ENCODE data around the gene PAPPA2.

Gene PAPPA2

DNA sequence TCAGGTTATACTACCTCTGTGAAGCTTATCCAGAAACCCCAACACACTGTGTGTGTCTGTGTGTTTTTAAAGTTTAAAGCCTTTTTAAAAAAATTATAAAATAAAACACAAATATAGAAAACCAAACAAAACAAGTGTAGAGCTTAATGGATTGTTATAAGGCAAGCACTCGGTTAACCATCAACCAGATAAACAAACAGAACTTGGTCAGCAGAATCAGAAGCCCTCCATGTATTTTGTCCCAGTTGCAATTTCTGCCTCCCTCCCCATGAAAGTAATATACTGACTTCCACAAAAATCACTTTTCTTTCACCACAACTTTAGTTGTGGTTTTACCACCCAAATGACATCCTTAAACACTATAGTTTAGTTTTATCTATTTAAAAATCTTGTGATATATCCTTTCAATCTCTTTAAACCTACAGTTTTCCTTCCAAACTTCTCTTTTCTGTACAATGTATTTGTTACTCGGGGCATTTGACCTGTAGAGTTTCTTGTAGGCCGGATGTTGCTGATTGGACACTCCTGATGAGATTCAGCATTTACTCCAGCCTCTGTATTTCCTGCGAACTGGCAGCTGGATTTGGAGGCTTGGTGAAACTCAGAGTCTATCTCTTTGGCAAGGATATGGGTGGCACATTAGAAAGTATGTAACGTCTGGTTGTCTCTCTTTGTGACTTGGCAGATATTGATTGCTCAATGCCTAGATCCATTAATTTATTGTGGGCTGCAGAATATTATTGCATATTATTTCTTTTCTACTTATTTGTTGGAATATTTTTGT is 8.6 kb downstream of the PAPPA2 start:
- Mint-ChIP-seq H3K9me3 (no peaks in the 10 kb centered on the region), H3K4me3 (no peak overlapping the region), H3K36me3 (no peaks in the 10 kb centered on the region), H3K27me3 (peaks cover 8% of the 10 kb centered on the region), H3K4me1 (no peaks in the 10 kb centered on the region), H3K27ac (no peak overlapping the region)
- no peak for ATAC-seq

DNA sequence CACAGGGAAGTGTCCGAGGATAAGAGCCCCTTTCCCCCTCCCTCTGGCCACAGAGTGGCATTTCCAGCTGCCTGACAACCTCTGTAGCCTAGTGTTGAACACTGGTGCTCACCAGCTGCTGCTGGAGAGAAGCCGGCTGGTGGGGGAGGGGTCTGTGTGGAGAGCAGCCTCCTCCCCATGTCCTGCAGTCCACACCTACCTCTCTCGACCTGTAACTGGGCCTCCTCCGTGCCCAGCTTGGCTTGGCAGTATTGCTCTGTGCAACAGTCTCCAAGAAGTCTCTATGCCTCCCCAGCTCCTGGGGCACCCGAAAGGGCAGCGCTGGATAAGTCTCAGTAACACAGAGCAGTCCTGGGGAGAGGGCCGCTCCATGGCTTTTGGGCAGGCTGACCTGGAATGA is 17.0 kb downstream of the PAPPA2 start:
- H3K4me3 Mint-ChIP-seq: no peak overlapping the region
- peaks cover 5% of the 10 kb centered on the region for H3K9me3 Mint-ChIP-seq
- no peaks in the 10 kb centered on the region for H3K36me3 Mint-ChIP-seq
- peak; percentile 17 for ATAC-seq
- no peak overlapping the region for H3K27ac Mint-ChIP-seq
- peaks cover 8% of the 10 kb centered on the region for H3K27me3 Mint-ChIP-seq
- no peaks in the 10 kb centered on the region for H3K4me1 Mint-ChIP-seq

DNA sequence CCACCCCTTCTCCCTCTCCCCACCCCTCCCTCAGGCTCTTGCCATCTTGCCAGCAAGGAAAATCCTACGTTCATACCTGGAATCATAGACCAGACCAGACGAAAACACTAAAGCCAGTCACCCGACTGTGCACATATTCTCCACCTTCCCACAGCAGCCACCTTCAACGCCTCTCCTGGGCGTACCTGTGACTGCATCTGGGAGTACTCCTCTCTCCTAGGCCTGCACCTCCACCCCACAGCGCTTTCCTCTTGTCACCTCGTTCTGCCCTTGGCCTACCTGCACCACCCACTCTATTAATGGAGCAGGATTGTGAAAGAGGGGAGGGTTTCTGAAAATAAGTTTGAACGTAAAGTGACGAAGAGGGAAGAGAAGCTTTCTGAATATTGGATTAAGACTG is 17.8 kb downstream of the PAPPA2 start:
- no peak for ATAC-seq
- no peak overlapping the region for H3K27ac Mint-ChIP-seq
- no peaks in the 10 kb centered on the region for H3K36me3 Mint-ChIP-seq

GRCh38 chr1:176485083-176485482 is 22.1 kb downstream of the PAPPA2 start:
- H3K36me3 Mint-ChIP-seq: no peaks in the 10 kb centered on the region
- no peak overlapping the region for H3K4me3 Mint-ChIP-seq
- ATAC-seq: no peak

More for the DNA sequence above, 17.8 kb downstream of the PAPPA2 start:
- peaks cover 5% of the 10 kb centered on the region for H3K9me3 Mint-ChIP-seq
- H3K4me1 Mint-ChIP-seq: no peaks in the 10 kb centered on the region
- peaks cover 16% of the 10 kb centered on the region for H3K27me3 Mint-ChIP-seq
- no peak overlapping the region for H3K4me3 Mint-ChIP-seq

DNA sequence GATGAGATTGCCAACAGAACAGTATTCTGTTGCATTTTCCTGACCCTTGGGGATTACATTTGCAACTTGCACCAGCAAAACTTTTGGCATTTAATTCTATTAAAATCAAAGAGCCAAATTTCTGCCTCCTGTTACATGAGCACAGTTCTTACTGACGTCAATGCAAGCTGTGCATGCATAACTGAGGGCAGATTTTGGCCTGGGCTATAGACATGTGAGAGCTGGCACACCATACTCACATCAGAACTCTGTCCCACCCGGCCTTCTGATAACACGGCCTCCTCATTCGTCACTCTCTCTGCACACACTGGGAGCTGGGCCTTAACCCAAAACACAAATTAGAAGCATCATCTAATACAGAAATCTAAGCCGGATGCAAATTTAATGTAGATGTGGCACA is 31.5 kb downstream of the PAPPA2 start:
- no peaks in the 10 kb centered on the region for H3K36me3 Mint-ChIP-seq
- H3K4me1 Mint-ChIP-seq: no peaks in the 10 kb centered on the region
- ATAC-seq: no peak
- H3K9me3 Mint-ChIP-seq: no peaks in the 10 kb centered on the region
- H3K27ac Mint-ChIP-seq: no peak overlapping the region
- H3K27me3 Mint-ChIP-seq: no peaks in the 10 kb centered on the region
- H3K4me3 Mint-ChIP-seq: no peak overlapping the region

More at GRCh38 chr1:176485083-176485482, 22.1 kb downstream of the PAPPA2 start:
- H3K9me3 Mint-ChIP-seq: peaks cover 5% of the 10 kb centered on the region
- no peaks in the 10 kb centered on the region for H3K4me1 Mint-ChIP-seq
- peaks cover 27% of the 10 kb centered on the region for H3K27me3 Mint-ChIP-seq
- no peak overlapping the region for H3K27ac Mint-ChIP-seq

GRCh38 chr1:176499671-176500070 is 36.7 kb downstream of the PAPPA2 start:
- H3K4me3 Mint-ChIP-seq: no peak overlapping the region

DNA sequence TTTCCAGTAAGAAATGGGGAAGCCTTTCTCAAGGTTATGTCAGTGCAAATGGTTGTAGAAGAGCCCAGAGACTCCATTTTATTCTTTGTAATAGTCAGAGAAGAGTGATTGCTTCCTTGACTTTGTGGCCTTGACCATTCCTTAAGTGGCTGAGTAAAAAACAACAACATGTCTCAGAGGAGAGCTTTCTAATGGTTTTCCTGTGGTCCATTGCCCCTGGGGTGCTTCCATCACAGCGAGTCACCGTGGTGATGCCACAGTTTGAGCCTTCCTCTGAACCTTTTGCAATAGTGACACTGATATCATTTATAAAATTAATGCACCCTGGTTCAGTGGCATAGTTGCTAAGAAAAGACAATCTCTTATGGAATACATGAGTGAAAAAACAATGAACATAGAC is 38.6 kb downstream of the PAPPA2 start:
- Mint-ChIP-seq H3K27me3 (peaks cover 16% of the 10 kb centered on the region), H3K36me3 (no peaks in the 10 kb centered on the region), H3K4me3 (no peak overlapping the region), H3K27ac (no peak overlapping the region), H3K4me1 (no peaks in the 10 kb centered on the region), H3K9me3 (no peaks in the 10 kb centered on the region)
- ATAC-seq: no peak

More at GRCh38 chr1:176499671-176500070, 36.7 kb downstream of the PAPPA2 start:
- no peaks in the 10 kb centered on the region for H3K4me1 Mint-ChIP-seq
- ATAC-seq: no peak
- H3K27ac Mint-ChIP-seq: no peak overlapping the region
- H3K27me3 Mint-ChIP-seq: no peaks in the 10 kb centered on the region
- H3K36me3 Mint-ChIP-seq: no peaks in the 10 kb centered on the region
- H3K9me3 Mint-ChIP-seq: no peaks in the 10 kb centered on the region

DNA sequence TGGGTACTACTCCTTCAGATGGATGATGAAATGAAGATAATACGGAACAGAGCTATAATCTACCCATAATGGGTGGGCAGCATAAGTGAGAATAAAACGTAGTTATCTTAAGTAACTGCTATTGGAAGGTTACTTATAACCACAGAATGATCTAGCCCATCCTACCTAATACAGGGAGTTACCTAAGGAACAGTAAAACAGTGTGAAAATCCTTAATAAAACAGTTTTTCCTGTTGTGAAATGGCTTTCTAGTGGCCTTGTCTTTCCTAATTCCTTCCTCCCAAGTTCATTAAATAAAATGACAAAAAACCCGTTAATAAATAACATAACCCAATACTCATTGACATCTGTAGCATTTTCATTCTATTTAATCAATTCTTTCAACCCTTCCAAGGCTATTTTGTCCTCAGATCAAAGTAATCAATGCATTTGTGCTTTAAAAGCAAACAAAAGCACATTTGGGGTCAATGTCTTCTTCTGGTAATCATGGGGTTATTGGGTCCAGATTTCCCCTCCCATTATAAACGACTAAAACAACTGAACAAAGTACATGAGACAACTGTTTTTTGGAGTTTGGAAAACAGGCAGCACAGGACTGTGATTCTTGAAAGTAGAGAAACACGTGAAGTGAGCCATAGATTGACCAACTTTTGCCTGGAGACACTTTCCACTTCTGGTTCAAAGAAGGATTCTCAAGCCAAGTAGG is 42.0 kb downstream of the PAPPA2 start:
- H3K27ac Mint-ChIP-seq: no peak overlapping the region
- no peak overlapping the region for H3K4me3 Mint-ChIP-seq
- peaks cover 24% of the 10 kb centered on the region for H3K27me3 Mint-ChIP-seq
- no peak for ATAC-seq
- no peaks in the 10 kb centered on the region for H3K9me3 Mint-ChIP-seq
- H3K36me3 Mint-ChIP-seq: no peaks in the 10 kb centered on the region
- H3K4me1 Mint-ChIP-seq: no peaks in the 10 kb centered on the region

GRCh38 chr1:176512966-176513365 is 50.0 kb downstream of the PAPPA2 start:
- Mint-ChIP-seq H3K9me3 (no peaks in the 10 kb centered on the region), H3K27ac (no peak overlapping the region), H3K27me3 (no peaks in the 10 kb centered on the region), H3K4me1 (no peaks in the 10 kb centered on the region), H3K36me3 (no peaks in the 10 kb centered on the region), H3K4me3 (no peak overlapping the region)
- no peak for ATAC-seq

DNA sequence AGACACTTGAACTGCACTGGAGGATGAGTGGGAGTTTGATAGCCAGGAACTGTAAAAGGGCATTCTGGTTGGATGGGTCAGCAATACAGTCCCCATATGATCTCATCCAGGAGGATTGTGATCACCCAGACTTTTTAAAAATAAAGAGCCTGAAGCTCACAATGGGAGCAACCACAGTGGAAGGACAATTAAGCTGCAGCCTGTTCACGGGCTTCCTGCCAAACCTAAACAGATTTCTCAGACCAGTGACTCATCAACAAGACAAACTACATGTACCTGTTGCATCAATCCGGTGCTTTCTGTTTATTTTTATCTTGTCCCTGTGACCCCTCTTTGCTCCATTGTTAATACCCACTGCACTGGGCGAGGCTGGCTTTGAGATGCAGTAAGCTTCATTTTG is 52.3 kb downstream of the PAPPA2 start:
- Mint-ChIP-seq H3K9me3 (no peaks in the 10 kb centered on the region), H3K27me3 (no peaks in the 10 kb centered on the region), H3K4me1 (no peaks in the 10 kb centered on the region), H3K27ac (no peak overlapping the region), H3K36me3 (no peaks in the 10 kb centered on the region), H3K4me3 (no peak overlapping the region)
- ATAC-seq: no peak

DNA sequence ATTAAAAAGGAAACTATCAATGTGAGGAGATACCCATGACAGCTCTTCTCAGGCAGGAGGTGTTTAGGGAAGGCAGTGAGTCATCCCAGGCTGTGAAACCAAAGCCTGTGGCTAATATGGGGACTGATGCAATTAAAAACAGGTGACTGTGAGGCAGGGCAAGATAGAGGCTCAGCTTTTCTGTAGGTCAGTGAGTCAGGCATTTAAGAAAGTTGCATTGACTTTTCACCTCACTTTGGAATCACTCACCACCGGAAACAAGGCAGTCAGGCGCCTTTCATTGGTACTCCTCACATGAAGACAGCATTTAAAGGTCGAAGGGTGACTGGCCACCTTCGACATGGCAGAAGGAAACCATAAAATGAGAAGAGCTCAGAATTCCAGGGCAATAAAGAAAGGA is 54.5 kb downstream of the PAPPA2 start:
- Mint-ChIP-seq H3K4me3 (no peak overlapping the region), H3K27me3 (no peaks in the 10 kb centered on the region), H3K27ac (no peak overlapping the region), H3K36me3 (no peaks in the 10 kb centered on the region), H3K4me1 (no peaks in the 10 kb centered on the region), H3K9me3 (no peaks in the 10 kb centered on the region)
- no peak for ATAC-seq

DNA sequence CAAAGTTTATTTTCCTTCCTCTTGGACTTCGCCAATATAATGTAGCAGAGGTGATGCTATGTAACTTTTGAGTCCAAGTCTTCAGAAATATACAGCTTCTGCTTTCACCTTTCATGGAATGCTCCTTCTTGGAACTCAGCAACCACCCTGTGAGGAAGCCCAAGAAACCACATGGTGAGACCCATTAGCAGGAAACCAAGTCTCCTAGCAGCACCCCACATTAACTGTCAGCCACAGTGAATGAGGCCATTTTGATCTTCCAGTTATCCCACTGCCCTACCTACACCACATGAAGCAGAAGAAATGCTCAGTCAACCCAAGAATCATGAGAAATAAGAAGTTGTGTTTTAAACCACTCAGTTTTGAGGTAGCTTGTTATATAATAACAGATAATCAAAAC is 58.2 kb downstream of the PAPPA2 start:
- H3K36me3 Mint-ChIP-seq: no peaks in the 10 kb centered on the region
- no peak overlapping the region for H3K4me3 Mint-ChIP-seq
- no peak for ATAC-seq
- no peaks in the 10 kb centered on the region for H3K4me1 Mint-ChIP-seq
- no peaks in the 10 kb centered on the region for H3K27me3 Mint-ChIP-seq
- no peak overlapping the region for H3K27ac Mint-ChIP-seq
- H3K9me3 Mint-ChIP-seq: no peaks in the 10 kb centered on the region

DNA sequence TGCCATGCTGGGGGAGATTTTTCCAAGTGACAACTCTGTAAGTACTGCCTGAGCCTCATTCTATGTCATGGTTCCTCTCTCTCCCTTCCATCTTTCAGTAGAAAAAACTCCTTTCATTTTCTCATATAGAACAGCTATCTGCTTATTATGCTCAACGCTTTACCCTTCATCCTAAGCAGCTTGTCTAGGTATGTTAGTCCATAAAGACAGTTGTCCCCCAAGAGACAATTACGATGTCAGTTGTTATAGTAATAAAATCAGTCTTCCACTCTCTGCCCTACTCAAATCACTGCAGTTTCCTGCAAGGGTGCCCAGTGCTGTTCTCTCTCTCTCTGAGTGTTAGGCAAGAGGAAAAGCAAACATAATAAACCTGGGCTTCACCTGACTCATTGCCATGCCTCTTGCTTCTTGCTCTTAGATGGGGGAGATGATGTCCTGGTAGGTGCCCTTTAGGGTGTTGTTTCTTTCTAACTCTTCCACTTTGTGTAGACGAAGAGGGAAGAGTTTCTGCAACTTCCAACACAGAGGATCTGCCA is 59.4 kb downstream of the PAPPA2 start:
- no peaks in the 10 kb centered on the region for H3K36me3 Mint-ChIP-seq
- H3K4me1 Mint-ChIP-seq: no peaks in the 10 kb centered on the region
- ATAC-seq: no peak
- H3K4me3 Mint-ChIP-seq: no peak overlapping the region
- no peaks in the 10 kb centered on the region for H3K9me3 Mint-ChIP-seq
- no peak overlapping the region for H3K27ac Mint-ChIP-seq
- no peaks in the 10 kb centered on the region for H3K27me3 Mint-ChIP-seq

GRCh38 chr1:176529395-176530090 is 66.6 kb downstream of the PAPPA2 start:
- H3K9me3 Mint-ChIP-seq: peaks cover 2% of the 10 kb centered on the region
- no peaks in the 10 kb centered on the region for H3K4me1 Mint-ChIP-seq
- H3K36me3 Mint-ChIP-seq: no peaks in the 10 kb centered on the region
- no peak for ATAC-seq
- peaks cover 7% of the 10 kb centered on the region for H3K27me3 Mint-ChIP-seq
- no peak overlapping the region for H3K27ac Mint-ChIP-seq
- H3K4me3 Mint-ChIP-seq: no peak overlapping the region

DNA sequence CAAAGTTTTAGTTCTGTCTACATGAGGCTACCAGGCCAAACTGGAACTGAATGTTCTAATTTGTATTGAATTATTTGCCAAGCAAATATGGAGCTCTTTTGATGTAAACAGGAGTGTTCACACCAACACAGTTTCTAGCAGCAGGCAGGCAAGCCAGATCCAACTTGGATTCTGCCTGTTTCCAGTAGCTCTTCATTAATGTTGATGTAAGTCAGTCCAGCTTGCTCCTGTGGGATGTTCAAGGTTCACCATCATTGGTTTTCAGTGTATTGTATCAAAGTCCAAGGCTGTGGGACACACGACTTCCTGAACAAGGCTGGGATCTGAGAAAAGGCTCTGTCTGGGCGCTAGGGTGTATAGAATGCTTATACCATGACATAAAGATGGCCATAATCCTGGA is 68.1 kb downstream of the PAPPA2 start:
- Mint-ChIP-seq H3K9me3 (peaks cover 4% of the 10 kb centered on the region), H3K4me3 (no peak overlapping the region), H3K27ac (no peak overlapping the region), H3K4me1 (no peaks in the 10 kb centered on the region), H3K36me3 (no peaks in the 10 kb centered on the region), H3K27me3 (peaks cover 15% of the 10 kb centered on the region)
- no peak for ATAC-seq

Measured in stimulated activated memory B cell treated with anti-CD40 and anti-IgM and Interleukin-4, amounts not matched to agents 10 μg/mL and 1 μg/mL and 100 μg/mL, for 72 hours (primary cell).